Endothelial cell of umbilical vein (primary cell): ENCODE measurements around the gene PLCB4. TPM values are rescaled to one million over a fixed set of nuclear protein-coding genes. Genes with fewer than 3 reads are reported as not detected.

Experiments
- BruUV-seq: library from RNA; stranded (reverse); fragments of 400-500 nt; replicated peaks from 2 replicates; lab custom pipeline; 2021; lab: Mats Ljungman, UMichigan
- CTCF ChIA-PET: fragments of 300-600, 350-600 bp; sonication (Branson Sonifier 250); formaldehyde crosslinking; loops from one replicate; lab custom pipeline; 2021; ENCODE audit warnings: antibody characterized with exemption, inconsistent platforms; lab: Charles Lee
- POLR2A ChIA-PET: fragments of 300-600, 350-600 bp; sonication (Branson Sonifier 250); formaldehyde crosslinking; loops from one replicate; lab custom pipeline; 2021; ENCODE audit warnings: antibody characterized with exemption, inconsistent platforms; lab: Charles Lee
- DNase-seq: peaks from one replicate; pipeline ENCODE4 v3.0.0-alpha.2; 2011; ENCODE audit warnings: low read depth, low spot score
- FAIRE-seq: peaks from 2 replicates; lab custom pipeline; 2011; peaks lifted over from hg19 to GRCh38; lab: Jason Lieb, UNC
- H2AFZ ChIP-seq: 2 replicates; pipeline ENCODE4 v1.6.0; 2012; ENCODE audit warnings: low read depth, low read length, control low read depth, inconsistent platforms
- H3K27ac ChIP-seq: 2 replicates; pipeline ENCODE4 v1.5.1; 2011; ENCODE audit warnings: low read depth, mild to moderate bottlenecking, control low read depth, low read length, moderate library complexity; ENCODE audit not compliant: insufficient read depth
- H3K27me3 ChIP-seq, 2 experiments: 2 replicates each; pipeline versions ENCODE4 v1.6.0 to v1.6.1; 2011; ENCODE audit warnings: low read length in 2 of 2, mixed read lengths in 1 of 2; ENCODE audit not compliant: control insufficient read depth in 2 of 2, insufficient read depth in 2 of 2
- H3K36me3 ChIP-seq, 2 experiments: 2 replicates in 1 of 2; 3 replicates in 1 of 2; pipeline ENCODE4 v1.5.1; 2011; ENCODE audit warnings: low read length in 2 of 2, mild to moderate bottlenecking in 1 of 2, moderate library complexity in 1 of 2; ENCODE audit not compliant: control insufficient read depth in 2 of 2, insufficient read depth in 2 of 2; ENCODE audit errors: extremely low read depth in 1 of 2
- H3K4me1 ChIP-seq: 3 replicates; pipeline ENCODE4 v1.5.1; 2011; ENCODE audit warnings: mild to moderate bottlenecking, low read length; ENCODE audit not compliant: control insufficient read depth, insufficient read depth; ENCODE audit errors: extremely low read depth
- H3K4me2 ChIP-seq: 2 replicates; pipeline ENCODE4 v1.6.1; 2011; ENCODE audit warnings: low read length, control low read depth, mixed read lengths; ENCODE audit not compliant: insufficient read depth
- H3K4me3 ChIP-seq, 3 experiments: fragments of 200-600 bp in 1 of 3; sonication (generic), shearing (Covaris generic) in 1 of 3; replicated peaks in 1 of 3; 2 replicates each; pipeline ENCODE4 v1.5.1; 2011 to 2016; ENCODE audit warnings: control low read depth in 3 of 3, low read length in 3 of 3, mild to moderate bottlenecking in 2 of 3, inconsistent platforms in 1 of 3, low read depth in 1 of 3, moderate library complexity in 1 of 3; ENCODE audit not compliant: insufficient read depth in 1 of 3
- H3K79me2 ChIP-seq: 2 replicates; pipeline ENCODE4 v1.6.0; 2012; ENCODE audit warnings: low read length, inconsistent platforms; ENCODE audit not compliant: control insufficient read depth, insufficient read depth
- H3K9ac ChIP-seq: replicated peaks from 2 replicates; pipeline ENCODE3; 2011; ENCODE audit warnings: low read length, control low read depth; ENCODE audit not compliant: insufficient read depth; ENCODE audit errors: extremely low read depth
- H3K9me1 ChIP-seq: replicated peaks from 3 replicates; pipeline ENCODE4 v1.6.0; 2011; ENCODE audit warnings: mild to moderate bottlenecking, low read length; ENCODE audit not compliant: control insufficient read depth, insufficient read depth; ENCODE audit errors: extremely low read depth
- H3K9me3 ChIP-seq: replicated peaks from 2 replicates; pipeline ENCODE4 v1.5.1; 2012; ENCODE audit warnings: low read length, inconsistent platforms; ENCODE audit not compliant: control insufficient read depth, insufficient read depth
- H4K20me1 ChIP-seq: replicated peaks from 2 replicates; pipeline ENCODE3; 2011; ENCODE audit warnings: mild to moderate bottlenecking, low read length; ENCODE audit not compliant: control insufficient read depth, insufficient read depth; ENCODE audit errors: extremely low read depth
- EZH2 ChIP-seq: IDR thresholded peaks from 2 replicates; pipeline ENCODE4 v1.6.1; 2012; ENCODE audit warnings: borderline replicate concordance, low read depth, mild to moderate bottlenecking, moderate library complexity, low read length, inconsistent platforms; ENCODE audit not compliant: severe bottlenecking
- FOS ChIP-seq: IDR thresholded peaks from 2 replicates; pipeline ENCODE4 v1.6.1; 2011; ENCODE audit warnings: mild to moderate bottlenecking, low read length, moderate library complexity, borderline replicate concordance; ENCODE audit not compliant: insufficient read depth
- GATA2 ChIP-seq: IDR thresholded peaks from 2 replicates; pipeline ENCODE4 v1.7.0; 2011; ENCODE audit warnings: low read depth, mild to moderate bottlenecking, moderate library complexity, mixed read lengths, low read length; ENCODE audit not compliant: insufficient read length, insufficient read depth
- JUN ChIP-seq: IDR thresholded peaks from 2 replicates; pipeline ENCODE4 v1.6.1; 2011; ENCODE audit warnings: borderline replicate concordance, low read depth; ENCODE audit not compliant: insufficient read length, insufficient read depth
- MYC ChIP-seq: IDR thresholded peaks from one replicate; pipeline ENCODE4 v1.6.1; 2011; ENCODE audit warnings: mild to moderate bottlenecking, low read depth, low read length
- POLR2A ChIP-seq: IDR thresholded peaks from 2 replicates; pipeline ENCODE4 v1.6.1; 2012; ENCODE audit warnings: low read depth, mild to moderate bottlenecking, control low read depth, low read length
- POLR2AphosphoS5 ChIP-seq: IDR thresholded peaks from 2 replicates; pipeline ENCODE4 v1.6.1; 2012; ENCODE audit warnings: low read depth, mild to moderate bottlenecking, control low read depth, low read length, moderate library complexity; ENCODE audit not compliant: insufficient read depth
- dilution Hi-C: fragments of 300-500 bp; cut with MboI; formaldehyde crosslinking; loops from one replicate; pipeline ENCODE4 v1.15.0; 2019; ENCODE audit warnings: low sequenced_read_pairs; ENCODE audit not compliant: extremely low pct_ligation_motif_present
- intact Hi-C: fragments of 100-400 bp; cut with micrococcal nuclease; formaldehyde crosslinking; loops from one replicate; pipeline ENCODE4 v1.10.0; 2022
- polyA plus RNA-seq, 4 experiments: library from polyadenylated mRNA; depleted of rRNA in 3 of 4; stranded (reverse) in 3 of 4; unstranded in 1 of 4; fragments of >200 nt; gene quantifications; 2 replicates each; pipeline versions ENCODE4 v1.2.1 to v1.2.3, GENCODE V29; 2011 to 2012; ENCODE audit warnings: missing spikeins in 1 of 4
- total RNA-seq: library from RNA; stranded (reverse); gene quantifications from 2 replicates; pipeline ENCODE4 v1.2.3, GENCODE V29; 2021
- TF ChIP-seq, protein P1 (sequence below): IDR thresholded peaks from 2 replicates; pipeline ENCODE4 v1.6.1; 2011; ENCODE audit not compliant: insufficient read depth, insufficient read length
- TF ChIP-seq, protein P2 (sequence below), 2 donors: IDR thresholded peaks; 1 replicate in 1 of 2; 2 replicates in 1 of 2; pipeline ENCODE4 v1.5.1; 2011; ENCODE audit warnings: low read length in 2 of 2, mild to moderate bottlenecking in 2 of 2, moderate library complexity in 2 of 2, control low read depth in 1 of 2, inconsistent platforms in 1 of 2, low read depth in 1 of 2; ENCODE audit not compliant: insufficient read depth in 1 of 2; ENCODE audit errors: extremely low read depth in 1 of 2

The PLCB4 gene
- total and polyA plus RNA-seq, 2 donors (not counting 3 experiments of a cell fraction or from before 2014, with no cell fraction given) = 0.37 to 1.7 TPM

DNA sequence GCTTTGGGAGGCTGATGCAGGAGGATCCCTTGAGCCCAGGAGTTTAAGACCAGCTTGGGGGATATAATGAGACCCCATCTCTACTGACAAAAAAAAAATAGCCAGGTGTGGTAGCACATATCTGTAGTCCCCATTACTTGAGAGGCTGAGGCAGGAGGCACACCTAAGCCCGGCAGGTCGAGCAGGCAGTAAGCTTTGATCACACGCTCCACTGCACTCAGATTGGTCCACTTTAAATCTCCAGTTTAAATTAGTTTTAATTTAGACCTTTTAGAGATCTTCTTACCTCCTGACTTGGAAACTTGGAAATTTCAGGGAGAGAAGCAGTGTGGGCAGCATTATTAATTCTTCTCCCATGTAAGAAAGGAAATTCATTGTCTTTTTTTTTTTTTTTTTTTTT, 16.8 kb upstream of the PLCB4 start:
- no peak overlapping the region for H3K4me3 ChIP-seq
- H3K36me3 ChIP-seq = no peaks in the 10 kb centered on the region
- FAIRE-seq = no peak
- no peaks in the 10 kb centered on the region for H3K79me2 ChIP-seq
- peaks cover 13% of the 10 kb centered on the region for H3K4me1 ChIP-seq
- no TSS peak for BruUV-seq
- H3K9me3 ChIP-seq = no peaks in the 10 kb centered on the region
- TF ChIP-seq JUN (no peak), MYC (no peak), POLR2A (no peak), POLR2AphosphoS5 (no peak), FOS (no peak), EZH2 (no peak), GATA2 (no peak)
- TF ChIP-seq, protein P1, sequence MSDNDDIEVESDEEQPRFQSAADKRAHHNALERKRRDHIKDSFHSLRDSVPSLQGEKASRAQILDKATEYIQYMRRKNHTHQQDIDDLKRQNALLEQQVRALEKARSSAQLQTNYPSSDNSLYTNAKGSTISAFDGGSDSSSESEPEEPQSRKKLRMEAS = no peak
- TF ChIP-seq, protein P2, sequence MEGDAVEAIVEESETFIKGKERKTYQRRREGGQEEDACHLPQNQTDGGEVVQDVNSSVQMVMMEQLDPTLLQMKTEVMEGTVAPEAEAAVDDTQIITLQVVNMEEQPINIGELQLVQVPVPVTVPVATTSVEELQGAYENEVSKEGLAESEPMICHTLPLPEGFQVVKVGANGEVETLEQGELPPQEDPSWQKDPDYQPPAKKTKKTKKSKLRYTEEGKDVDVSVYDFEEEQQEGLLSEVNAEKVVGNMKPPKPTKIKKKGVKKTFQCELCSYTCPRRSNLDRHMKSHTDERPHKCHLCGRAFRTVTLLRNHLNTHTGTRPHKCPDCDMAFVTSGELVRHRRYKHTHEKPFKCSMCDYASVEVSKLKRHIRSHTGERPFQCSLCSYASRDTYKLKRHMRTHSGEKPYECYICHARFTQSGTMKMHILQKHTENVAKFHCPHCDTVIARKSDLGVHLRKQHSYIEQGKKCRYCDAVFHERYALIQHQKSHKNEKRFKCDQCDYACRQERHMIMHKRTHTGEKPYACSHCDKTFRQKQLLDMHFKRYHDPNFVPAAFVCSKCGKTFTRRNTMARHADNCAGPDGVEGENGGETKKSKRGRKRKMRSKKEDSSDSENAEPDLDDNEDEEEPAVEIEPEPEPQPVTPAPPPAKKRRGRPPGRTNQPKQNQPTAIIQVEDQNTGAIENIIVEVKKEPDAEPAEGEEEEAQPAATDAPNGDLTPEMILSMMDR (IDR thresholded peaks at IDR 0.05; ENCODE audit: extremely low read depth in 1 of 2, insufficient read depth in 1 of 2, low read depth in 1 of 2, low read length in 2 of 2) = no peak
- POLR2A ChIA-PET = interaction anchor here (0.7 kb wide), 1 partner anchor 83 kb away, joined by 7 read pairs; no protein-coding TSS in a partner anchor
- H3K27ac ChIP-seq = no peak overlapping the region
- intact Hi-C loops = no loop called here
- H2AFZ ChIP-seq = peak overlapping the region; percentile 19
- no peak overlapping the region for H3K4me2 ChIP-seq
- dilution Hi-C loops = no loop called here
- no peaks in the 10 kb centered on the region for H4K20me1 ChIP-seq
- CTCF ChIA-PET = interaction anchor here (2.7 kb wide), 1 partner anchor 198 kb away, joined by 13 read pairs; no protein-coding TSS in a partner anchor
- no peak for DNase-seq
- H3K27me3 ChIP-seq = no peaks in the 10 kb centered on the region
- no peaks in the 10 kb centered on the region for H3K9me1 ChIP-seq
- peak overlapping the region; percentile 14 for H3K9ac ChIP-seq
